Right kidney (tissue), 1 donor: Measurements from ENCODE around the gene KIF2A.

Source experiments
- DNase-seq: peaks from one replicate; pipeline ENCODE4 v3.0.0-alpha.2; 2016

The KIF2A gene

GRCh38 chr5:62375627-62376026, 69.6 kb downstream of the KIF2A start:
- DNase-seq = no peak

- no peak for DNase-seq
Measured at GRCh38 chr5:62376064-62376463, 70.1 kb downstream of the KIF2A start.

GRCh38 chr5:62385131-62385530, 79.1 kb downstream of the KIF2A start:
- no peak for DNase-seq

- no peak for DNase-seq
Measured at GRCh38 chr5:62385816-62386400, 79.9 kb downstream of the KIF2A start.

GRCh38 chr5:62386824-62387223, 80.8 kb downstream of the KIF2A start:
- DNase-seq = no peak

GRCh38 chr5:62395210-62395950, 89.4 kb downstream of the KIF2A start:
- DNase-seq = no peak

- DNase-seq = peak; percentile 93
Measured at GRCh38 chr5:62403411-62404250, 97.6 kb downstream of the KIF2A start, which contains the start of gene DIMT1. TSS of gene DIMT1 (minus strand) at chr5:62403905. CDS start at chr5:62403772, 133 bp downstream.

GRCh38 chr5:62412549-62413329, 106.7 kb downstream of the KIF2A start, which contains the start of gene IPO11:
TSS of gene IPO11 (plus strand) at chr5:62412763. CDS start at chr5:62437280, 24,517 bp downstream.
- peak; percentile 93 for DNase-seq

- no peak for DNase-seq
Measured at GRCh38 chr5:62413711-62414110, 107.7 kb downstream of the KIF2A start.

- no peak for DNase-seq
Measured at GRCh38 chr5:62418462-62419076, 112.6 kb downstream of the KIF2A start.

- no peak for DNase-seq
Measured at GRCh38 chr5:62419609-62420008, 113.6 kb downstream of the KIF2A start.

- no peak for DNase-seq
Measured at GRCh38 chr5:62421414-62421813, 115.4 kb downstream of the KIF2A start.

GRCh38 chr5:62424763-62425162, 118.8 kb downstream of the KIF2A start:
- no peak for DNase-seq

- no peak for DNase-seq
Measured at GRCh38 chr5:62431735-62432620, 126.0 kb downstream of the KIF2A start.

- no peak for DNase-seq
Measured at GRCh38 chr5:62432621-62433064, 126.6 kb downstream of the KIF2A start.
